ENCODE results near the gene ZNF563. TPM values are rescaled to one million over a fixed set of nuclear protein-coding genes. Genes with fewer than 3 reads are reported as not detected.

ZNF563 gene
- total RNA-seq, 1 experiment from 2014 or later: not detected

DNA sequence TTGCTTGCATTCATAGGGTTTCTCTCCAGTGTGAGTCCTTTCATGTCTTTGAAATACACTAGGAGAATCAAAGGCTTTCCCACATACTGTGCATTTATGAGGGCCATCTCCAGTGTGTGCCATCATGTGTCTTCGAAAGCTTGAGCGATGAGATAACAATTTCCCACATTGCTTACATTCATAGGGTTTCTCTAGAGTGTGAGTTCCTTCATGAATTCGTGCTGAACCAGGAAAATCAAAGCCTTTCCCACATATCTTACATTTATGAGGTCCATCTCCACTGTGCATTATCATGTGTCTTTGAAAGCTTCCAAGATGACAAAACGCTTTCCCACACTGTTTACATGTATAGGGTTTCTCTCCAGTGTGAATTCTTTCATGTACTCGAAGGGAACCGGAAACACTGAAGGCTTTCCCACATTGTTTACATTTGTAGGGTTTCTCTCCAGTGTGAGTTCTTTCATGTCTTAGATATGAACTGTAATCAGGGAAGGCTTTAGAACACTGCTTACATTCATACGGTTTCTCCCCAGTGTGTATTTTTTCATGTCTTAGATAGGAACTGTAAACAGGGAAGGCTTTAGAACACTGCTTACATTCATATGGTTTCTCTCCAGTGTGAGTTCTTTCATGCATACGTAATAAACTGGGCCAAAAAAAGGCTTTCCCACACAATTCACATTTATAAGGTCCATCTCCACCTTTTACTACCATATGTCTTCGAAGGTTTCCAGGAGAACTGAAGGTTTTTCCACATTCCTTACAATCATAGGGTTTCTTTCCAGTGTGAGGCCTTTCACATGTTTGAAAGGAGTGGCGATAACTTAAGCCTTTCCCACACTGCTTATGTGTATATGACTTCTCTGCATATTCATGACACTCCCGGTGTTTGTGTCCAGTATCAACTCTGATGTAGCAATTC lies 60.2 kb downstream of the ZNF563 start:
- ChIA-PET CTCF (no interaction called here), POLR2A (no interaction called here), RAD21 (ENCODE audit: low non-redundant PET in 1 of 2, low total read pairs in 2 of 2, uncharacterized antibody in 2 of 2, unreplicated experiment in 2 of 2) (no interaction called here)
- intact Hi-C loops (cut with micrococcal nuclease): no loop called here
- Histone ChIP-seq H3K79me2 (ENCODE audit: insufficient read depth, low read length) (no peaks in the 10 kb centered on the region), H4K20me1 (ENCODE audit: insufficient read depth) (no peaks in the 10 kb centered on the region), H3K4me1 (ENCODE audit: control insufficient read depth in 1 of 2, insufficient read depth in 2 of 2, low read length in 2 of 2) (no peaks in the 10 kb centered on the region), H3K9ac (ENCODE audit: low read length) (no peak overlapping the region), H3K36me3 (ENCODE audit: control insufficient read depth in 1 of 2, insufficient read depth in 2 of 2, low read length in 2 of 2) (peaks cover 0 to 15% of the 10 kb centered on the region in 2 experiments; a peak in 1 of 4 replicates), H3K9me3 (ENCODE audit: control insufficient read depth in 1 of 2, insufficient read depth in 1 of 2, low read depth in 1 of 2, low read length in 2 of 2) (peaks cover 40 to 44% of the 10 kb centered on the region in 2 experiments; a peak in 3 of 4 replicates), H3K27ac (ENCODE audit: low read depth, low read length) (no peak overlapping the region), H3K9me2 (ENCODE audit: insufficient read depth) (no peaks in the 10 kb centered on the region), H3K27me3 (ENCODE audit: insufficient read depth, low read length) (no peaks in the 10 kb centered on the region), H2AFZ (ENCODE audit: low read depth, low read length, poor library complexity, severe bottlenecking) (no peak overlapping the region), H3K4me3 (replicated peaks in 1 of 2; ENCODE audit: low read depth in 1 of 2, low read length in 2 of 2) (no peak overlapping the region), H3K4me2 (ENCODE audit: low read length) (no peak overlapping the region)
- BruUV-seq (replicated peaks): no TSS peak
- no peak for DNase-seq (ENCODE audit: low read depth, low spot score)
- TF ChIP-seq ZNF274 (IDR thresholded peaks at IDR 0.05; ENCODE audit: low read depth, low read length) (peak; percentile 38), FOSL1 (IDR thresholded peaks at IDR 0.05; ENCODE audit: low read depth) (no peak)
- ATAC-seq: no peak

DNA sequence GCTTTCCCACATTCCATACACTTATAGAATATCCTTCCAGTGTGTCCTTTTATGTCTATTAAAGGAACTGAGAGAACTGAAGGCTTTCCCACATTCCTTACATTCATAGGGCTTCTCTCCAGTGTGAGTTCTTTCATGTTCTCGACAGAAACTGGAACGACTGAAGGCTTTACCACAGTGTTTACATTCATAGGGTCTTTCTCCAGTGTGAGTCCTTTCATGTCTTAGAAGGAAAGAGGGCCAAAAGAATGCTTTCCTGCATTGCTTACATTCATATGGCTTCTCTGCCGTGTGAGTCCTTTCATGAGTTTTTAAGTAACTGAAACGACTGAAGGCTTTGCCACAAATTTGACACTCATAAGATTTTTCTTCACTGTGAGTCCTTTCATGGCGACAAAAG lies 61.0 kb downstream of the ZNF563 start:
- TF ChIP-seq REST (IDR thresholded peaks at IDR 0.05; ENCODE audit: low read depth): no peak
- TF ChIP-seq ZNF274 (IDR thresholded peaks at IDR 0.05; ENCODE audit: low read depth, low read length): peak; percentile 42
- Histone ChIP-seq H3K27me3 (ENCODE audit: insufficient read depth, low read length) (no peaks in the 10 kb centered on the region), H3K36me3 (ENCODE audit: control insufficient read depth in 1 of 2, insufficient read depth in 2 of 2, low read length in 2 of 2) (peaks cover 0 to 15% of the 10 kb centered on the region in 2 experiments; a peak in 1 of 4 replicates), H3K9ac (ENCODE audit: low read length) (no peak overlapping the region), H3K4me1 (ENCODE audit: control insufficient read depth in 1 of 2, insufficient read depth in 2 of 2, low read length in 2 of 2) (no peaks in the 10 kb centered on the region), H3K9me3 (ENCODE audit: control insufficient read depth in 1 of 2, insufficient read depth in 1 of 2, low read depth in 1 of 2, low read length in 2 of 2) (peaks cover 36 to 38% of the 10 kb centered on the region in 2 experiments; a peak in 3 of 4 replicates), H3K79me2 (ENCODE audit: insufficient read depth, low read length) (no peaks in the 10 kb centered on the region), H3K9me2 (ENCODE audit: insufficient read depth) (no peaks in the 10 kb centered on the region), H3K27ac (ENCODE audit: low read depth, low read length) (no peak overlapping the region), H3K4me3 (replicated peaks in 1 of 2; ENCODE audit: low read depth in 1 of 2, low read length in 2 of 2) (no peak overlapping the region), H3K4me2 (ENCODE audit: low read length) (no peak overlapping the region), H4K20me1 (ENCODE audit: insufficient read depth) (no peaks in the 10 kb centered on the region), H2AFZ (ENCODE audit: low read depth, low read length, poor library complexity, severe bottlenecking) (no peak overlapping the region)
- no peak for ATAC-seq
- RAD21 ChIA-PET (ENCODE audit: low non-redundant PET in 1 of 2, low total read pairs in 2 of 2, uncharacterized antibody in 2 of 2, unreplicated experiment in 2 of 2): no interaction called here
- BruUV-seq (replicated peaks): no TSS peak
- DNase-seq (ENCODE audit: low read depth, low spot score): no peak
- CTCF ChIA-PET: no interaction called here
- intact Hi-C loops (cut with micrococcal nuclease): no loop called here
- POLR2A ChIA-PET: no interaction called here

Measured in HCT116 (cell line).